AML-193 (cell line): ENCODE data around the gene SYT6.

Experiments used
- DNase-seq, 2 experiments: peaks; one replicate each; lab custom pipeline; 2025; lab: John Stamatoyannopoulos, UW

The SYT6 gene

DNA sequence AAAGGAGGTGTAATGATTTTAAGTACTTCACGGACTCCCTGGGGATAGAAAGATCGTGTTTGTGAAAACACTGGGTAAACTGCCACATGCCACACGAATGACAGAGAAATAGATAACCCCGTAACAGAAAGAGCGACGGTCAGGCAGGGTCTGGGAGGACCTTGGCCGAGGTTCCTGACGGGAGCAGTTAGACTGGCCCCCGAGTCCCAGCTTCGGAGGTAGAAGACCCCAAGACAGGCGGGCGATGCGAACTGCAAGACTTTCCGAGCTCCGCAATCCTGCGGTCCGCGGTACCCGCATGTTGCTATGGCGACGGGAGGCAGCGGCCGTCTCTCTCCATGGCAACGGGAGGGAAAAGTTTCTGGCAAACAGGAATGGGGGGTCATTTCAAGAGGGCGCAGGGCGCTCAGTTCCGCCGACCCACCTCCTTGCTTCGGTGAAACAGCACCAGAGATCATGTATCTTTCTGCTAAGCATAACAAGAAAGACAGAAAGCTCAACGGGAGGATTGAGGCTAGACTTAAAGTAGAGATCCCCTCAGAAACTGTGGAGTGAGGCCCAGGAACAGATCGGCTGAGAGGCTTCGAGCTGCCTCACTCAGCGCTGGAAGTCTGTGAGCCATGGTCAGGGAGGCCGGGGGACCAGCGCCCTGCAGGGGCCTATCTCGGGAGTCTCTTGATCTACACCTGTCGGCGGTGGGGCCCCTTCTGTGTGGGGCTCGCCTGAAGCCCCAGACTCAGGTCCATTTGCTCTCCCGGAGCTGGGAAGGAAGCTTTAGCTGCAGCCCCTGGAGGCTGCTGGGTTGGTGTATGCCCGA, 685 bp upstream of the SYT6 start:
- no peak for DNase-seq

DNA sequence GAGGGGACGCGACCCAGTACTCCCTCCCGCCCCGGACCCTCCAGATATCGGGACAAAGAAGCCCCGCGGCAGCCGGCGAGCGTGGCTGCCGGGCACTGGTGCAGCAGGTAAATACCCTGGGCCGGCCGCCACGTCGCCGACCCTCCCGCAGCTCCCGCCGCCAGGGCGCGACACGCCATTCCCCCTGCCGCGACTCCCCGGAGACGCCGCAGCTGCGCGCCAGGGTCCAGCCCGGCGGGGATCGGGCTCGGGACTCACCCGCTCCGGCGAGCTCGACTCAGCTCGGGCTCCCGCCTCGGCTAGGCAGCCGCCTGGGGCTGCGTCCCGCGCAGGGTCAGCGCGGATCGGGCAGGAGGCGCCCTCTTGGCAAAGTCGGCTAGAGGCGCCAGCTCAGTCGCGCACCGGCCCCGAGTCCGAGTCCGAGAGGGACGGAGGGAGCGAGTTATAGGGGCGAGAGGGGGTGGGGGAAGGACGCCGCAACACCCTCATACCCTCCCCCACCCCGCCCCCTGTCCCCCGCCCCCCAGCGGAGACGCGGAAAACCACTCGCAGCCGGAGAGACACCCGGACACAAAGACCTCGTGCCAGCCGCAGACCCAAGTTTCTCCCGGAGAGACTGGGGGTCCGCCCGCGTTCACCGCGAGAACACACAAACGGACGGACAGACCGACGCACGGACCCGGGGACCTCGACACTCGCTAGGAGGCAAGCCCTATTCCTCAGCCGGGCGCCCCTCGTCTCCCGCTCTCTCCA, 985 bp downstream of the SYT6 start:
- DNase-seq: no peak

DNA sequence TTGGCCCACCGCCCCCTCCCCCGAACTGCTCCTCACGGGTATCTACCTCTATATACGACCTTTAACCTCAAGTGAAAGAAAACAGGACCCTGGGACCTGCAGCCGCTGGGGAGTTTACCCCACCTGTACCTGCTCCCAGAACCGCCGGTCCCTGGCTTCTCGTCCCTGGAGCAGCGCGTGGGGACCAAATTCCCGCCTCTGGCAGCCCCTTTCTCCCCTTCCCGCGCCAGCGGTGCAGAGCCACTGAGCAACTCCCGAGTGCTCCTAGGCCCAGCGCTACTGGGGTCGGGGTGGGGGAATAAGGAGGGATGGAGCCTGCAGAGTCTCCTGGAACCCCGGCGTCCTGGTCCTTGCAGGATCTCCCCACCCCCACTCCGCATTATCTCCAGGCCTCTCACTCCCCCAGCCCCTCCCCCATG, 1.6 kb downstream of the SYT6 start:
- DNase-seq: no peak

DNA sequence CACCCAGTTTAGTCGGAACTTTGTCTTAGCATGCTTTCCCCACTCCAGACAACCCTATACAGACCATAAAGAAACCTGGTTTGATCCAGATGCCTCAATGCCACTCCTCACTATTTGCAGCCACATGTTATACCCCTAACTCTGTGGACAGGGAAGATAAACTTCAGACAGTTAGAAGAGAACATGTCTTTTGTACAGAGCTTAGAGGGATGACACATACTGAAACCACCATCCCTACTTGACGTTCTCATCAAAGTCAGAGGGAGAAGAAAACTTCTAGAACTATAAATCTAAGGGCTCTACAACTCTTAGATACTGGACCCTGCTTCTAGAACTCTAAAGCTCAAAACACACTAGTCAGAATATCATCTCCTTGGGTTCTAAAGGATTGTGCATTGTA, 3.7 kb downstream of the SYT6 start:
- no peak for DNase-seq

DNA sequence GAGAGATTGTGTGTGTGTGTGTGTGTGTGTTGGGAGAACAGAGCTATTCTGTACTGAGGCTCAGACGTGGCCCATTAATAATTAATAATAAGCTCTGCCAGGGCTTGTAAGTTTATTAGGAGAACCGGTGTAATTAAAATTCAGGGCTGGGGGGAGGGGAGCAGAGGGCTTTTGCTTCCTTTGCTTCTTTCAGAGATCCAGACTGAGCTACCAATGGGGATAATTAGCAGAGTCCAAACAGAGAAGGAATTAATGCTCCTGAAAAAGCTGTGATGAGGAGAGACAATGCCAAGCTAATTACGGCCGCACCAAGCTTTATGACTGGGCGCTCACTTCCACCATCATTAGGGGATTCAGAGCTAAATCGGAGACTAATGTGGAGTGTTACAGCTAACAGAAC, 4.5 kb downstream of the SYT6 start:
- DNase-seq: no peak

DNA sequence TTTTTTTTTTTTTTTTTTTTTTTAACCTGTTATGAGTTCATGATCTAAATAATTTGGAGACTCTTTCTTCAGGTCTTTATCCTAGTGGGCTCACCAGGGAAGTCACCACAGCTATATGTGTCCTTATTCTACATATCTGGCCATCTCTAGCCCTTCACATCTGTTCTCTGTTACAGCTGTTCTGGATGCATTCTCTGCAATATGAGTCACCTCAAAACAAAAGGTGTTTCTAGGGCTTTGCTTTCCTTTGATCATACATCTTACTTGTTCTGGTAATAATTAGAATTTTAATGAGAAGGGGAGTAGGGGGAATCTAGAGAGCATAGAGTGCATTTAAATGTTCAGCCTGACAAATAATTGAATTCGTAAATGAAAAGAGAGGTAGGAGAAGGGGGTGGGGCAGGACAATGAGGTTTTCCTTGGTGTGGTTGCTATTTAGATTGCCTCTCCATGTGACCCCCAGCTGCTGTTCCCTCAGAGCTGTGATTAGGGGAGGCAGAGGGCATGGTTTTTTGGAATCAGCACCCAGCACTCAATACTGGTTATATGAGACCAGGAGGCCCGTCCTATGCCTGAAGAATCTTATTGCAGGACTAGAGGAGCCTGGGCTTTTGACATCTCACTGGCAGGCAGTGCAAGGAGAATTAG, 8.0 kb downstream of the SYT6 start:
- no peak for DNase-seq

DNA sequence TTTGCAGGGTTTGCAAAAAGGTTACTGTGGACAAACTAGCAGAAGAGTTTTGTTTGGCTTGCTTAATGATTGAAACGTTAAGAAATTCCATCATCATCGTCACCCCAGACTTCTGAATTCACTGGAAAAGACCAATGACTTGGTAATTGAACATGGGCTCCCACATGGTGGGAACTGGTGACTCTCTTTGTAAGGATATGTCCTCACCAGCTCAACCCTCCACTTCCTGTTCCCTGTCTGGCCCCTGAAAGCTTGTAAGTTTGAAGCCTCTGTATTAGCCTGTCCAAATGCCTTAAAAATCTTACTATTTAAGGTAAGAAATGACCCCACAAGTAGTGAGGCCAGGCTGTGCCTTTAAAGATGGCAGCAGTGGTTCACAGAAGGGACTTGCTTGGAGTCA, 9.7 kb downstream of the SYT6 start:
- DNase-seq: no peak

- no peak for DNase-seq
These were observed 14.1 kb downstream of the SYT6 start for GRCh38 chr1:114139540-114139939.

DNA sequence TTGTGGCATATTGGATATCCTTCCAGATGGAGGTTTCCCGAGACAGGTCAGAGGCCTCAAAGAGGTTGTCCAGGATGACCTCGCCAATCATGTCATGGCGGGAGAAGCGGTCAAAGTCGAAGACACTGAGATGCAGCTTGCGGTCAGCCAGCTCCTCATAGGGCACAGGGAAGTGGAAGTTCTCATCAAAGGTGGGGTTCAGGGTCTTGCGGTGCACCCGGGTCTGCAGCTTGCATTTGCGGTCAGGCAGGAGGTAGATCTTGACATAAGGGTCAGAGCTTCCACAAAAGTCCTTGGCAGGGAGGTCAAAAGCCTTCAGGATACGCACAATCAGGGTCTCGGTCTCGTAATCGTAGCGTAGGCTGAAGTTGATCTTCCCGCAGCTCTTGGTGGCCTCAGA, 16.2 kb downstream of the SYT6 start:
- no peak for DNase-seq

DNA sequence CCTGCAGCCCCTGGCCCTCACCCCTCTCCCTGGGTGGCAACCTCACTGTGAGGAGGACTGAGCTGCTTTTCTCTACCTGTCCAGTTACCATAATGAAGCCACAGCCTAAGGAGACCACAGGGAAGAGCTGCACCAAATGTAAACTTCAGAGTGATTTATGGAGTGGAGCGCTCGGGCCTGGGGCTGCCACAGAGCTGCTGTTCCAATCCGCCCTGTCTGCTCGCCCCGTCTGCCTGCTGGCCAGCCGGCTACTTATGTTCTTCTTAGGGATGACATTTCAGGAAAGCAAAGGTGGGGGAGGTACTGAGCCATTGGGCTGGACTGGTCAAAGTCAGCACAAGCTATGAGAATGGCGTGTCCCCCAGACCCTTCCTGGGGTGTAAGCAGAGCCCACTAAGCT, 17.9 kb downstream of the SYT6 start:
- DNase-seq: no peak

DNA sequence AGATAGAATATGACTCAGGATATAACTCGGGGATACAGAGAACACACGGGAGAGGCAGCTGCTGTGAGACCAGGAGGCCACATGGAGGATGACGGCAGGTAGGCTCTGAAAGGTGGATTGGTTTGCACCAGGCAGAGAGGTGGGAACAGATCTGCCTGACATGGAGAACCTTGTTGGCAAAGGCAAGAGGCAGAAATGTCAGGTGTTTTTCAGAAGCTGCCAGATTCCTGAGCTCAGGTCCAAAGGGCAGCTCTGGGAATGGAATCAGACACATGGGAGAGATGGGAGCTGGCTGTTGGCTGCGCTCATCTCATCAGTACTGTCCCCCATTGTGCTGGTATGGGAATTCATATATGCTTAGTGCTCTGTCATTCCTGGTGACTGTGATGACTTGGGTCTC, 19.2 kb downstream of the SYT6 start:
- DNase-seq: no peak

GRCh38 chr1:114133129-114133528, 20.5 kb downstream of the SYT6 start:
- no peak for DNase-seq

GRCh38 chr1:114131526-114132220, 22.0 kb downstream of the SYT6 start:
- no peak for DNase-seq

- DNase-seq: peak; percentile 36 to 62
These were observed 22.7 kb downstream of the SYT6 start for GRCh38 chr1:114130846-114131525.

GRCh38 chr1:114130213-114130612, 23.5 kb downstream of the SYT6 start:
- DNase-seq: no peak

DNA sequence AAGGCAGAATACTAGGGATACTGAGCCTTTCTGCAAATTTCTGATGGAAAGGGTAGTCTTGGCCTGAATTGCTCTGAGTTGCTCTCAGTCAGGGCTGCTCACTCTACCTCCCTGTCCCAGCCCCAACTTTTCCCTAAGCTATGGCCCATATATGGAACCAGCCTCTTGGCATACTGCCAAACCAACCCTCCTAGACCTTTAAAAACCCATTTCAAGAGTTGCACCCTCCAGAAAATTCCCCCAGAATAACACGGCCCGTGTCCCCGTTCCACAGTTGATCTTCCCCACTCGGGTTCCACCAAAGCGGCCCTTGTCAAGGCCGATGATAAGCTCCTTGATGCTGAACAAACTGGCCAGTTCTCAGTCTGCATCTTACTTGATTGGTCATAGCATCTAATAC, 25.4 kb downstream of the SYT6 start:
- no peak for DNase-seq

DNA sequence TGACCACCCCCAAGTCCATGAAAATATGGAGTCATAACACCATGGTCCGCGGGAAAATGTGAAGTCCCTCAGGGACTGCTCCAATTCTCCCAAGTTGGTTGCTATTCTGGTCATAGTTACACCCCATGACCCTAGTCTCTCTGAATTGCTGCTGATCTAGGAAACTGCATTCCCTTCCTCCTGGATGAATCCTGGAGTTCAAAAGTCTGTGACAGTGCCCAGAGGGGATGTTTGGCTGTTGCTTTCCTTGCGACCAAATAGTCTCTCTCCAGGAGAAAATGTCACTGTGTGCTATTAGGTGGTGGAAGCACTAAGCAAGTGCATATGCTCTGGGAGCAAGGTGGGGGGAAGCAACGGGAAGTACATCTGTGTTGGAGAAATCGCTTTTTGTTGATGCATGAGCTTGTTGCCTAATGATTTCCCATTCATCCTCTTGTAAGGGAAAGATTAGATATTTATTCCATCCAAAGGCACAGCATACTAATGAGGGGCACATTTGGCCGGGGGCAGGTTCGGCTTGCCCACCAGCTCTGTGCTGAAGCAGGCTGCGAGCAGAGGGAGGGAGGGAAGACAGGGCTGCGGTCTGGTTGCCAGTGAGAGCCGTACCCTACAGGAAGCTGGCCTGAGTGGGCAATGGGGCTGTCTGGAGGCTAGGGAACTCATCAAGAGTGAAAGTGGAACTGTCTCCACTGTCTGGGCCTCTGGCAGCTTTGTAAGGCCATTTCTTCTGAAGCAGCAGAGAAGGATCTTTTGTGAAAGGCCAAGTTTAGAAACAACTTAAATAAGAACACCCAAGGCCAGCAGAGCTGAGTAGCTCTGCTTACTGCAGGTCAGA, 27.2 kb downstream of the SYT6 start:
- peak; percentile 12 to 27 for DNase-seq

DNA sequence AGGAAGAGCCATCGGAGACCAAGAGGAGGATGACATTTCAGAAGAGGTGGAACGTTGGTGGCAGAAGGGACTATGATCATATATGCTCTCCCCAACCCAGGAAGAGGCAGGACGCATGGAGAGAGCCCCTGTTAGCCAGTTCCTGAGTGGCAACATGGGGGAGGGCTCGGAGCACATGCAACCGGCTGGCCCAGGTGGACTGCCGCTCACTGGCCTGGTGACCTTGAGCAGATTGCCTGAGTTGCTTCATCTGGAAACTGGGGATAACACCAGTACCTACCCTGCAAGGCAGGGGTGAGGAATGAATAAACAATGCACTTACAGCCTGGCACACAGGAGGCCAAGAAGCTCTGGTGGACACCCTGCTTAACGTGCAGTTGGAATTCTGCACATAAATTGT, 29.0 kb downstream of the SYT6 start:
- no peak for DNase-seq

DNA sequence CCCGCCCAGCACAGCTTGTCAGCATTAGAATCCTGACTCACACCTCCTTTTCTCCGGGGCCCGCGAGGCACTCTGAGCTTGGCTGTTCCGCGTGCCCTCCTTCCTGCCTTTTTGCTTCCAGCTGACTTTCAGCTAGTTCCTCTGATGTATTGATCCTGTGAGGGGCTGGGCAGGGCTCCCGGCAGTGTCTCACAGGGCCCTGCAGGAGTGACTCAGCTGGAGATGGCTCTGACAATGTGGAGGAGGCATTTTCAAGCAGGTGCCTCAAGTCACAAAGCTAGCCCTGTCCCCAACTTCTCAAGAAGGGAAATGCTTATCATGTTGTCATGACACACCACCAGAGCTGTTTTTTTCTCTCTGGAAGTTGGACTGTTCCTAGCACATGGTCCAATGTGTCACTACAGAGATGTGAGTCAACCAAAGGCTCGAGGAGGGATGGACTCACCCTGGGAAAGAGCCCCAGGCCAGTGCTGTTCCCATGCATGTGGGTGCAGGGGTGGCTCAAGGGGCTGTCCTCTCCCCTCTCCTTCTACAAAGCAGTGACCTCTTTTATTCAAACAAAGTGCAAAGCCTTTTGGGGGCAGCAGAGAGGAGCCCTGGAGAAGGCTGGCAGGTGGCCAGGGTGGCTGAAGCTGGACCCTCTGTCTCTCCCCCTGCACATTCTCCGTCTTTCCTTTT, 30.6 kb downstream of the SYT6 start:
- DNase-seq: no peak

DNA sequence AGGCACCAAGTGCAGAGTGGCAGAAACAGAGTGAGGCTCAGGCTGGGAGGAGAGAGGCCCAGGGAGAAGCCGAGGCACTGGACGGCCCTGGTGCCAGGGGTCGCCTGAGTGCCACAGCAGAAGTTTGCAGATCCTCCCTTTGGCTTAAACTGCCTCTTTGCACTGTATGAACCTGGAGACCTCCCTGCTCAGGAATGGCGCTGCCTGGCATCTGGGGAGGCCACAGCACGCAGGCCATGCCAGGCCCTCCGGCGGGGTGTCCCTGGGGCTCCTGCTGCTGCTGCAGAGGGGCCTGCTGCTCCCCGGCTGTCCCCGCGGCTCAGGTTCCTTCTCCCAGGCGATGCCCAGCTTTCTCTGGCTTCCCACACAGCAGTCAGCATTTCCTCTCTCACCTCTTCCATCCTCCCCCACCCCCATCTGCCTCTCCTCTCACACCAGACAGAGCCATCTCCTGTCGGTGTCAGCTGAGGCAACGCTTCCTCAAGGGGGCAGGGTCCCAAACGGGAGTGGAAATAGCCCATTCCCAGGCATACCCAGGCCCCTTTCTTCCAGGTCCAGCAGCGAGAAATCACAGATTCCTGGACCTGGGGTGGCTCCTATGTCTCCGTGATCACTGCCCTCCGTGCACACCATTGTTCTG, 35.2 kb downstream of the SYT6 start:
- no peak for DNase-seq
